NB4 (cell line): ENCODE data around the gene ANAPC16.

ENCODE experiments used
- POLR2A ChIP-seq: IDR thresholded peaks from 2 replicates; pipeline ENCODE4 v1.6.1; 2011; ENCODE audit warnings: mild to moderate bottlenecking; ENCODE audit not compliant: insufficient read length; ENCODE audit errors: extremely low read depth
- TF ChIP-seq, protein P1 (sequence below): IDR thresholded peaks from one replicate; pipeline ENCODE4 v1.5.1; 2012; ENCODE audit warnings: low read depth, low read length

DNA sequence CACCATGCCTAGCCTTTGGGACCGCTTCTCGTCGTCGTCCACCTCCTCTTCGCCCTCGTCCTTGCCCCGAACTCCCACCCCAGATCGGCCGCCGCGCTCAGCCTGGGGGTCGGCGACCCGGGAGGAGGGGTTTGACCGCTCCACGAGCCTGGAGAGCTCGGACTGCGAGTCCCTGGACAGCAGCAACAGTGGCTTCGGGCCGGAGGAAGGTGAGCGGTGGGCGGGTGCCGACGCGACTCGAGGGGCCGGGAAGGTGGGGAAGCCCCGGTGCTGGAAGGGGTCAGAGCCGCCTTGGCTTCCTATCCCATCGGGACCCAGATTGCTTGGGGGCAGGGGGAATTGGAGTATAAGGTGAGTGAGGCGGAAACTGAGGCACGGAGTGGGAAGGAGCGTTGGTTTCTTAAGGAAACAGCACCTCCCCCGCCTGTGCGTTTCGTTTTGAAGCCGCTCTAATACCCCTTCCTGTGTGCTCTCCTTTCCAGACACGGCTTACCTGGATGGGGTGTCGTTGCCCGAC lies 58.5 kb downstream of the ANAPC16 start:
- TF ChIP-seq, protein P1, sequence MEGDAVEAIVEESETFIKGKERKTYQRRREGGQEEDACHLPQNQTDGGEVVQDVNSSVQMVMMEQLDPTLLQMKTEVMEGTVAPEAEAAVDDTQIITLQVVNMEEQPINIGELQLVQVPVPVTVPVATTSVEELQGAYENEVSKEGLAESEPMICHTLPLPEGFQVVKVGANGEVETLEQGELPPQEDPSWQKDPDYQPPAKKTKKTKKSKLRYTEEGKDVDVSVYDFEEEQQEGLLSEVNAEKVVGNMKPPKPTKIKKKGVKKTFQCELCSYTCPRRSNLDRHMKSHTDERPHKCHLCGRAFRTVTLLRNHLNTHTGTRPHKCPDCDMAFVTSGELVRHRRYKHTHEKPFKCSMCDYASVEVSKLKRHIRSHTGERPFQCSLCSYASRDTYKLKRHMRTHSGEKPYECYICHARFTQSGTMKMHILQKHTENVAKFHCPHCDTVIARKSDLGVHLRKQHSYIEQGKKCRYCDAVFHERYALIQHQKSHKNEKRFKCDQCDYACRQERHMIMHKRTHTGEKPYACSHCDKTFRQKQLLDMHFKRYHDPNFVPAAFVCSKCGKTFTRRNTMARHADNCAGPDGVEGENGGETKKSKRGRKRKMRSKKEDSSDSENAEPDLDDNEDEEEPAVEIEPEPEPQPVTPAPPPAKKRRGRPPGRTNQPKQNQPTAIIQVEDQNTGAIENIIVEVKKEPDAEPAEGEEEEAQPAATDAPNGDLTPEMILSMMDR, result no peak
- no peak for TF ChIP-seq POLR2A
